Neural crest cell (in vitro differentiated cells): ENCODE results near the gene TNFAIP2. TPM values are rescaled to one million over a fixed set of nuclear protein-coding genes. Genes with fewer than 3 reads are reported as not detected.

Source experiments
- DNase-seq: peaks from one replicate; pipeline ENCODE4 v3.0.0; 2021; ENCODE audit warnings: low read depth, mixed read lengths, low spot score
- H3K27ac Mint-ChIP-seq: one replicate; pipeline ENCODE4 v1.8.0; 2021; ENCODE audit warnings: mild to moderate bottlenecking, mixed read lengths; ENCODE audit not compliant: unreplicated experiment
- H3K27me3 Mint-ChIP-seq: 2 replicates; pipeline ENCODE4 v1.8.0; 2021; ENCODE audit warnings: low read depth, mild to moderate bottlenecking, mixed read lengths
- H3K36me3 Mint-ChIP-seq: 2 replicates; pipeline ENCODE4 v1.8.0; 2021; ENCODE audit warnings: low read depth, mild to moderate bottlenecking, mixed read lengths
- H3K4me1 Mint-ChIP-seq: 2 replicates; pipeline ENCODE4 v1.8.0; 2021; ENCODE audit warnings: mixed read lengths
- H3K4me3 Mint-ChIP-seq: one replicate; pipeline ENCODE4 v1.8.0; 2021; ENCODE audit warnings: mild to moderate bottlenecking, mixed read lengths
- H3K9me3 Mint-ChIP-seq: 2 replicates; pipeline ENCODE4 v1.8.0; 2021; ENCODE audit warnings: mixed read lengths
- CTCF ChIP-seq: fragments of 200-600 bp; sonication (generic); conservative IDR thresholded peaks from 2 replicates; pipeline ENCODE4 v1.5.0; 2021; ENCODE audit warnings: antibody characterized with exemption, mild to moderate bottlenecking
- total RNA-seq: library from RNA; stranded (reverse); gene quantifications from 2 replicates; pipeline ENCODE4 v1.2.1, GENCODE V29; 2021

Gene TNFAIP2
- total RNA-seq, 1 donor from 2014 or later = 11.6 TPM

GRCh38 chr14:103134405-103134804 lies 11.1 kb downstream of the TNFAIP2 start:
- Mint-ChIP-seq H3K27ac (no peak overlapping the region), H3K4me1 (peaks cover 11% of the 10 kb centered on the region), H3K36me3 (no peaks in the 10 kb centered on the region), H3K9me3 (no peaks in the 10 kb centered on the region), H3K4me3 (no peak overlapping the region), H3K27me3 (peaks cover 6% of the 10 kb centered on the region)
- no peak for TF ChIP-seq CTCF
- no peak for DNase-seq

GRCh38 chr14:103134919-103135318 lies 11.7 kb downstream of the TNFAIP2 start:
- DNase-seq = no peak
- no peak for TF ChIP-seq CTCF
- Mint-ChIP-seq H3K27ac (peak overlapping the region; percentile 75), H3K4me1 (peaks cover 15% of the 10 kb centered on the region), H3K27me3 (peaks cover 10% of the 10 kb centered on the region), H3K4me3 (no peak overlapping the region), H3K9me3 (no peaks in the 10 kb centered on the region), H3K36me3 (no peaks in the 10 kb centered on the region)

GRCh38 chr14:103135333-103136260 lies 12.3 kb downstream of the TNFAIP2 start:
- Mint-ChIP-seq H3K4me3 (no peak overlapping the region), H3K27ac (no peak overlapping the region), H3K36me3 (no peaks in the 10 kb centered on the region), H3K27me3 (peaks cover 16% of the 10 kb centered on the region), H3K4me1 (peaks cover 15% of the 10 kb centered on the region), H3K9me3 (no peaks in the 10 kb centered on the region)
- TF ChIP-seq CTCF = no peak
- DNase-seq = no peak

- no peak for DNase-seq
- Mint-ChIP-seq H3K9me3 (no peaks in the 10 kb centered on the region), H3K4me3 (no peak overlapping the region), H3K4me1 (peaks cover 15% of the 10 kb centered on the region), H3K27me3 (peaks cover 23% of the 10 kb centered on the region), H3K27ac (no peak overlapping the region), H3K36me3 (no peaks in the 10 kb centered on the region)
- TF ChIP-seq CTCF = no peak
These were observed 13.4 kb downstream of the TNFAIP2 start for GRCh38 chr14:103136388-103137271.

GRCh38 chr14:103137689-103138300 lies 14.5 kb downstream of the TNFAIP2 start:
- Mint-ChIP-seq H3K27me3 (peaks cover 34% of the 10 kb centered on the region), H3K27ac (no peak overlapping the region), H3K4me3 (no peak overlapping the region), H3K36me3 (no peaks in the 10 kb centered on the region), H3K4me1 (peaks cover 15% of the 10 kb centered on the region), H3K9me3 (no peaks in the 10 kb centered on the region)
- no peak for DNase-seq
- no peak for TF ChIP-seq CTCF
